ENCODE results near the gene DDX1.

- TF ChIP-seq FOXP2 (optimal IDR thresholded peaks at IDR 0.05; ENCODE audit: borderline replicate concordance, extremely low read depth, extremely low read length, insufficient read depth) (no peak), POLR2AphosphoS5 (IDR thresholded peaks at IDR 0.05; ENCODE audit: low read depth, low read length) (no peak), TAF1 (IDR thresholded peaks at IDR 0.05; ENCODE audit: borderline replicate concordance, insufficient read depth, low read length) (no peak), SIN3A (IDR thresholded peaks at IDR 0.05; ENCODE audit: borderline replicate concordance, insufficient read depth, low read length) (no peak)
- TF ChIP-seq, protein P1, sequence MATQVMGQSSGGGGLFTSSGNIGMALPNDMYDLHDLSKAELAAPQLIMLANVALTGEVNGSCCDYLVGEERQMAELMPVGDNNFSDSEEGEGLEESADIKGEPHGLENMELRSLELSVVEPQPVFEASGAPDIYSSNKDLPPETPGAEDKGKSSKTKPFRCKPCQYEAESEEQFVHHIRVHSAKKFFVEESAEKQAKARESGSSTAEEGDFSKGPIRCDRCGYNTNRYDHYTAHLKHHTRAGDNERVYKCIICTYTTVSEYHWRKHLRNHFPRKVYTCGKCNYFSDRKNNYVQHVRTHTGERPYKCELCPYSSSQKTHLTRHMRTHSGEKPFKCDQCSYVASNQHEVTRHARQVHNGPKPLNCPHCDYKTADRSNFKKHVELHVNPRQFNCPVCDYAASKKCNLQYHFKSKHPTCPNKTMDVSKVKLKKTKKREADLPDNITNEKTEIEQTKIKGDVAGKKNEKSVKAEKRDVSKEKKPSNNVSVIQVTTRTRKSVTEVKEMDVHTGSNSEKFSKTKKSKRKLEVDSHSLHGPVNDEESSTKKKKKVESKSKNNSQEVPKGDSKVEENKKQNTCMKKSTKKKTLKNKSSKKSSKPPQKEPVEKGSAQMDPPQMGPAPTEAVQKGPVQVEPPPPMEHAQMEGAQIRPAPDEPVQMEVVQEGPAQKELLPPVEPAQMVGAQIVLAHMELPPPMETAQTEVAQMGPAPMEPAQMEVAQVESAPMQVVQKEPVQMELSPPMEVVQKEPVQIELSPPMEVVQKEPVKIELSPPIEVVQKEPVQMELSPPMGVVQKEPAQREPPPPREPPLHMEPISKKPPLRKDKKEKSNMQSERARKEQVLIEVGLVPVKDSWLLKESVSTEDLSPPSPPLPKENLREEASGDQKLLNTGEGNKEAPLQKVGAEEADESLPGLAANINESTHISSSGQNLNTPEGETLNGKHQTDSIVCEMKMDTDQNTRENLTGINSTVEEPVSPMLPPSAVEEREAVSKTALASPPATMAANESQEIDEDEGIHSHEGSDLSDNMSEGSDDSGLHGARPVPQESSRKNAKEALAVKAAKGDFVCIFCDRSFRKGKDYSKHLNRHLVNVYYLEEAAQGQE (IDR thresholded peaks at IDR 0.05; ENCODE audit: insufficient read depth in 1 of 2, low read depth in 2 of 2, low read length in 2 of 2) = no peak
These were observed 54.2 kb downstream of the DDX1 start for GRCh38 chr2:15645720-15646385.

Data from PFSK-1 (cell line).